SK-N-MC (cell line): ENCODE data around the gene CAMTA1.

ENCODE experiments used
- DNase-seq: peaks from one replicate; pipeline ENCODE4 v3.0.0-alpha.2; 2011; ENCODE audit warnings: low read depth, low spot score
- H3K27ac ChIP-seq: fragments of 200-600 bp; sonication (generic); 2 replicates; pipeline ENCODE4 v1.5.1; 2016; ENCODE audit warnings: mixed run types
- H3K36me3 ChIP-seq: fragments of 200-600 bp; sonication (generic); 2 replicates; pipeline ENCODE4 v1.6.1; 2017; ENCODE audit warnings: antibody characterized with exemption, low read length, mixed read lengths; ENCODE audit not compliant: insufficient read depth
- H3K4me3 ChIP-seq: fragments of 200-600 bp; sonication (generic); 2 replicates; pipeline ENCODE4 v1.5.1; 2016
- H3K9ac ChIP-seq: fragments of 200-600 bp; sonication (generic); 2 replicates; pipeline ENCODE4 v1.8.0; 2017; ENCODE audit warnings: mixed run types, mixed read lengths; ENCODE audit not compliant: insufficient read length
- H3K9me3 ChIP-seq: fragments of 200-600 bp; sonication (generic); 2 replicates; pipeline ENCODE4 v1.6.1; 2017; ENCODE audit warnings: low read depth, mild to moderate bottlenecking, antibody characterized with exemption, low read length, moderate library complexity, mixed read lengths
- EZH2 ChIP-seq: fragments of 200-600 bp; sonication (generic); IDR thresholded peaks from one replicate; pipeline ENCODE4 v1.6.1; 2017; ENCODE audit warnings: antibody characterized with exemption
- FOXP2 ChIP-seq: optimal IDR thresholded peaks from 2 replicates; pipeline ENCODE3; 2011; ENCODE audit warnings: mild to moderate bottlenecking, moderate library complexity; ENCODE audit not compliant: insufficient read depth; ENCODE audit errors: extremely low read length, control extremely low read depth
- POLR2AphosphoS5 ChIP-seq: IDR thresholded peaks from 2 replicates; pipeline ENCODE4 v1.6.1; 2012; ENCODE audit warnings: mild to moderate bottlenecking, low read depth, low read length, borderline replicate concordance

Gene CAMTA1

DNA sequence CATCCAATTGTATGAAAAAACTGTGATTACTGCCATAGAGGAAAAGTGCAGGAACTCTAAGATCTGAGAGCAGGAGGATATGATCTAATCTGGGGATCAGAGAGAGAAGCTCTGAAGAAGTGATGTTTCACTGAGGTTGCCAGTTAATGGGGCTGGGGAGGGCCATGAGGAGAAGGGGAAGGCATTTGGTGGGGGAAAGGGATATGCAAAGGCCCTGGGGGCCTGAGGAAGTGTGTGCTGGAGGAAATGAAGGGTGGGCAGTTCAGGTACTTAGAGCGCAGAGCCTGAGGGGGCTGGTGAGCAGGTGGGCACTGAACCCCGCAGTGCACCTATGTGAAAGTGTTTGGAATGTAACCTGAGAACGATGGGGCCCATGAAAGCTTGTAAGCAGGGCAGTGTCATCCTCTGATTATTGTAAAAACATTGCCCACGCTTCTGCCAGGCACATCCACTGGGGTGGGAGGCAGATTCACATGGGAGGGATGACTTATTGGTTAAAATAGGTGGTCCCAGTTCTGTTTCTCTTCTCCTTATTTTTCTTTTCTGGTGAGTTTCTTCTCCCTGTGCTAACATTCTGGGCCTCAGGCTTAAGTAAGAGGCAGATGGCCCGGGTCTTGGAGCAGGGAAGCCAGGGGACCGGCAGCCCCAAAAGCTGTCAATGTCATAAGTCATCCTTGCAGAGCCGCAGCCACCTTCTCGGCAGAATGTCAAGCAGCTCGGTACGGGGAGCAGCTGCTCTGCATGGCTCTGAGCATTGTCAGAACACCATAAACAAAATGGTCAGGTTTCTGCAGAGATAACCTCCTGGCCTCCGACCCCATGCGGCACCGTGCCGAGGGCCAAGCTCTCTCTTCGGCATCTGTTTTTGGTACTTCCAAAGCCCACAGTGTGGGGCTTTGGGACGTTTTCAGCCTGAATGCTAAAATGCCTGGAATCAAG is 493.8 kb downstream of the CAMTA1 start:
- H3K9me3 ChIP-seq, result no peaks in the 10 kb centered on the region
- TF ChIP-seq EZH2 (no peak), POLR2AphosphoS5 (no peak), FOXP2 (no peak)
- no peak overlapping the region for H3K27ac ChIP-seq
- no peak overlapping the region for H3K9ac ChIP-seq
- no peak overlapping the region for H3K4me3 ChIP-seq
- H3K36me3 ChIP-seq, result no peaks in the 10 kb centered on the region
- DNase-seq, result no peak

DNA sequence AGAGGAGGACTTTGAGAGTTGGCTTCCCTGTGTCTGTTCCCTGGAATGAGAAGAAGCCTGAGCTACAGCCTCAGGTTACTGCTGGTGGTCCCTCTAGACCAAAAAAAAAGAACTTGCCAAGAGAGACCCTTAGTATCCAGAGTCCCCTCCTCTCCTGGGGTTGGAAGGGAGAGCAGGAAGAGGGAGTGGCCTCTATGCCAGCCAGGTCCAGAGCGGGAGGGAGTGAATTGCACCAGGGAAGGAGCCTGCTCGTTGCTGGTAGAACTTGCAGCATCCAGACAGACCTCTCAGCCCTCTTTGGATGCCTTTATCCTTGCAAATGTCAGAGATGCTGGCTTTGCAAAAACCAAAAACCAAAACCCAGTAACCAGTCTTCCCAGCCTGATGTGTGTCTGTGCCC is 494.5 kb downstream of the CAMTA1 start:
- H3K36me3 ChIP-seq, result no peaks in the 10 kb centered on the region
- no peak for DNase-seq
- H3K27ac ChIP-seq, result no peak overlapping the region
- no peak overlapping the region for H3K4me3 ChIP-seq
- no peak overlapping the region for H3K9ac ChIP-seq
- no peak for TF ChIP-seq FOXP2
- no peak for TF ChIP-seq POLR2AphosphoS5
- TF ChIP-seq EZH2, result no peak
- H3K9me3 ChIP-seq, result no peaks in the 10 kb centered on the region

DNA sequence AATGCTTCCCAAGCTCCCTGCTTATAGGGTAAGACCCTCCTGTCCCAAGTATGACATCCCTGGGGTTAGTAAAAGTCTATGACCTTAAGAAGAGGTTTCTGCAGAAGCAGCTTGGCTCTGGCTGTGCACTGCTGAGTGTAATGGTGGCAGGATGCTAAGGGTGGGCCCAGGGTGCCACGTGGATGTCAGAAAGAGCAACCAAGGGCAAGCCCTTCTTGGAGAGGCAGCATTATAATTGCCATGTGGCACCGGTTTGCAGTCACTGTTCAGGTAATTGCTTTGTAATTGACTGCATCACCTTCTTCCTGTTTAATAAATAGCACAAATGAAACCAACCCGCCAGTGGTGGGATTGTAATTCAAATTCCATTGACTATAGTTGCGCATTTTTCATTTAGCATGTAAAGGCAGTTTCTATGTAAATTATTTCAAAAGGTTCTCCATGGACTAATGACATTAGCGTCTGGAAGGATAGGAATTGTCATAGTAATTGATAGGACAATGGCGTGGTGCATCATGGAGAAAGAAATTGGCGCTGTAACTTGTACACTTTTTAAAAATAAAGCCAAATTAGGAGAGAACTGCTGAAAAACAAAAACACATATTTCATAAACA is 495.2 kb downstream of the CAMTA1 start:
- no peaks in the 10 kb centered on the region for H3K9me3 ChIP-seq
- DNase-seq, result no peak
- TF ChIP-seq FOXP2 (no peak), EZH2 (no peak), POLR2AphosphoS5 (no peak)
- no peak overlapping the region for H3K27ac ChIP-seq
- H3K4me3 ChIP-seq, result no peak overlapping the region
- H3K9ac ChIP-seq, result no peak overlapping the region
- H3K36me3 ChIP-seq, result no peaks in the 10 kb centered on the region

DNA sequence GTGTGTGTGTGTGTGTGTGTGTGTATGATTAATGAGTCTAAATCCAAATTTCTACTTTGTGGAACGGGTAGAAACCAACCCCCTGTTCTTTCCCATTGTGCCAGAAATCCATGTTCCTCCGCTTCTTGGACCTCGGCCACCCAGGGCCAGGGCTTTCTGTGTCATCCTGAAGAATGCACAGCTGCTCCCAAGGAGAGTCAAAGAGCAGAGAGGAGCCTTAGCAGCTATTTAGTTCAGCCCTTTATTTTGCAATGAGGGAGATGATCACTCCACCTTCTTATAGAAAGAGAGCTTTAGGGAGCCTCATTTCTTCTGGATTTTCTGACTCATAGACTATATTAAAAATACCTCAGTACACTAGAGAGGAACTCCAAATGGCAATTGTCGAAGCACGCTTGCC is 496.6 kb downstream of the CAMTA1 start:
- TF ChIP-seq EZH2, result no peak
- Histone ChIP-seq H3K27ac (no peak overlapping the region), H3K36me3 (no peaks in the 10 kb centered on the region), H3K9me3 (no peaks in the 10 kb centered on the region), H3K4me3 (no peak overlapping the region), H3K9ac (no peak overlapping the region)
- DNase-seq, result no peak

DNA sequence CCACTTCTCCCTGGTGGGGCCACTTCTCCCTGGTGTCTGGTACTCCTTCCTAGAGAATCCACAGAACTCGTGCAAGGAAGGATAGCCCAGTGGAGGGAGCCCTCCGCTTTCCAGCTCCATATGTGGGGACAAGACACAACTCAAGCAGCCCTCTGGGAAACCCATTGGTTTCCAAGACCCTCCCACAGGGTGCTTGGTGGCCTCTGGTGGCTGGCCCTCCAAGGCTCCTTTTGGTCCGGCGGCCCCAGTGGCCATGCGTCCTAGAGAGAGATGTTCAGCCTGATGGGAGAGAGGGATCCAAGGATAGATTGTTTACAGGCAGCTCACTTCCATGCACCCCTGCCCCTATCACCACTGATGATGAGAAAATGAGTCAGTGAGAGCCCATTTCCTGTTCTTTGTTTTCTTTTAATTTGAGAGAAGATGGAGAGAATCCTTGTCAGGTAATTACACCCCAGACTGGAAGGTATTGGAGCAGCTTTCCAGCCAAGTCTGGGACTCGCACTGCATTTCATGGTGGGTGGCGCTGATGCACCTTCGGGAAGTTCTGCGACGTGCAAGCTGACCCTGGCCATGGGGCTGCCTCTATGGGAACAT is 499.7 kb downstream of the CAMTA1 start:
- H3K9ac ChIP-seq, result no peak overlapping the region
- H3K9me3 ChIP-seq, result no peaks in the 10 kb centered on the region
- H3K36me3 ChIP-seq, result no peaks in the 10 kb centered on the region
- H3K27ac ChIP-seq, result no peak overlapping the region
- no peak for DNase-seq
- no peak overlapping the region for H3K4me3 ChIP-seq
- TF ChIP-seq POLR2AphosphoS5 (no peak), FOXP2 (no peak), EZH2 (no peak)

DNA sequence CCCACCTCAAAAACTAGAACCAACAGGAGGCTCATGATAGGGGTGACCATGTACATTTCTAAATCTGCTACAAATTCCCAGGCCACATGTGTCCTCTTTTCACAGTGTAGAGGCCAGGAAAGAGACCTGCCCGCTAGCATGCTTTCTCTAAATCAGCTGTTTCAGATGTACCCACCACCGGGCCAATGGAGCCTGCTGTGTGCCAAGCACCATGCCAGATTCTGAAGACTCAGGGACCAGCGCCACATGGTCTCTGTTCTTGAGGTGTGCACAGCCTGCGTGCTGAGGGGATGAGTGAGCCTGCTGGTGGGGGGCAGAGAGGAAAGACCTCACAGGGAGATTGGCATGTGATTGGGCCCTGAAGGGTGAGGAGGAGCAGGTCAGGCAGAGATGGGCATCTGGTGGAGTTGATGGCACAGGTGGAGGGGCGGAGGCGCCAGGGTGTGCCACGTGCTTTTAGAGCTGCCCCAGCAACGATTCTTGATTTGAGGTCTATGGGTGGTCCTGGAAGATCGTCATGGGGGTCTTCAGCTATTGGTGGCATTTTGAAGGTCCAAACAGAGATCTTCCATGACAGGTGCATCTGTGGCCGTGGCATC is 500.7 kb downstream of the CAMTA1 start:
- Histone ChIP-seq H3K27ac (no peak overlapping the region), H3K9ac (no peak overlapping the region), H3K9me3 (no peaks in the 10 kb centered on the region), H3K36me3 (no peaks in the 10 kb centered on the region), H3K4me3 (no peak overlapping the region)
- TF ChIP-seq FOXP2 (no peak), POLR2AphosphoS5 (no peak), EZH2 (no peak)
- no peak for DNase-seq

DNA sequence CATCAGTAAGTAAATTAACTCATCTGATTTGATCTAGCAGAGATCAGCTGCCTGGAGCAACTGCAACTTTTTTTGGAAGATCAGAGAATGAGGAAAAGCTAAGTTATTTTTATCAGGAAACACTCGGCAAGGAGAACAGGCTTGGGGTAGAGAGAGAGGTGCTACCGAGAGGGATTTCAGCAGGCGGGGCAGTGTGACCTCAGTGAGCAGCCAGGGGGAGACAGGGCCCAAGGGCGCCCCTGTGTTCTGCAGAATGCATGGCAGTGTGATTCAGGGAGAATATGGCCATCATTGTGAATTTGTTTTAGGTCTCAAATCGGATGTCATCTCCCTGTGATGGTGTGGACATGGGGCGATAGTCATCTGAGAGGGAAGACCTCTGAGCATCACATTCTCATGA is 501.8 kb downstream of the CAMTA1 start:
- no peak overlapping the region for H3K27ac ChIP-seq
- DNase-seq, result no peak
- no peak overlapping the region for H3K9ac ChIP-seq
- no peaks in the 10 kb centered on the region for H3K36me3 ChIP-seq
- H3K9me3 ChIP-seq, result no peaks in the 10 kb centered on the region
- TF ChIP-seq FOXP2 (no peak), POLR2AphosphoS5 (no peak), EZH2 (no peak)
- no peak overlapping the region for H3K4me3 ChIP-seq

DNA sequence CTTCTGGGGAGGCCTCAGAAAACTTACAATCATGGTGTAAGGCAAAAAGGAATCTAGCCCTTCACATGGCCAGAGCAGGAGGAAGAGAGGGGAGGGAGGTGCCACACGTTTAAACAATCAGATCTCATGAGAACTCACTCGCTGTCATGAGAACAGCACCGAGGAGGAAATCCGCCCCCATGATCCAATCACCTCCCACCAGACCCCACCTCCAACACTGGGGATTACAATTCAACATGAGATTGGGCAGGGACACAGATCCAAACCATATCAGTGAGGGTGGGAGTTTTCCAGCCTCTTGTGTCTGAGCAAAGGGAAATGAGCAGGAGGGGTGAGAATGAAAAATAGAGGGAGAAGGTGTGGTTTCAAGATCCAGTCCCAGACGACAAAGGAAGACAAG is 503.7 kb downstream of the CAMTA1 start:
- Histone ChIP-seq H3K4me3 (no peak overlapping the region), H3K9ac (no peak overlapping the region), H3K36me3 (no peaks in the 10 kb centered on the region), H3K27ac (no peak overlapping the region), H3K9me3 (no peaks in the 10 kb centered on the region)
- TF ChIP-seq POLR2AphosphoS5 (no peak), EZH2 (no peak), FOXP2 (no peak)
- no peak for DNase-seq
